RWPE2 (cell line): ENCODE data around the gene PSMB5.
A peak's percentile ranks its signal among the peaks of the same experiment; 100 is the strongest.

ENCODE experiments used
- ATAC-seq: fragments of 200-7000 bp; cut with Tn5 transposase; 3 replicates; pipeline ENCODE4 v1.9.1; 2021; ENCODE audit warnings: low read depth
- DNase-seq: peaks from one replicate; pipeline ENCODE4 v3.0.0-alpha.2; 2020; ENCODE audit warnings: low spot score
- H3K27ac ChIP-seq: fragments of 450-650 bp; 2 replicates; pipeline ENCODE4 v1.5.1; 2017; ENCODE audit warnings: mild to moderate bottlenecking; ENCODE audit not compliant: poor library complexity, severe bottlenecking
- H3K27me3 ChIP-seq: fragments of 250-450 bp; sonication (Bioruptor Pico); 2 replicates; pipeline ENCODE4 v1.5.1; 2021; ENCODE audit warnings: mild to moderate bottlenecking, moderate library complexity; ENCODE audit not compliant: insufficient read depth, poor library complexity, severe bottlenecking
- H3K36me3 ChIP-seq: fragments of 250-450 bp; sonication (Bioruptor Pico); 2 replicates; pipeline ENCODE4 v1.5.1; 2020; ENCODE audit warnings: low read depth, mild to moderate bottlenecking, moderate library complexity
- H3K4me1 ChIP-seq: fragments of 250-450 bp; sonication (Bioruptor Pico); 2 replicates; pipeline ENCODE4 v1.5.1; 2021; ENCODE audit warnings: mild to moderate bottlenecking, moderate library complexity; ENCODE audit not compliant: insufficient read depth, poor library complexity, severe bottlenecking
- H3K4me3 ChIP-seq: fragments of 250-450 bp; sonication (Bioruptor Pico); 2 replicates; pipeline ENCODE4 v1.5.1; 2021; ENCODE audit warnings: mild to moderate bottlenecking, moderate library complexity; ENCODE audit not compliant: severe bottlenecking
- H3K9me3 ChIP-seq: fragments of 250-450 bp; sonication (Bioruptor Pico); 2 replicates; pipeline ENCODE4 v1.5.1; 2021; ENCODE audit warnings: mild to moderate bottlenecking, moderate library complexity; ENCODE audit not compliant: severe bottlenecking
- TF ChIP-seq, protein P1 (sequence below): fragments of 450-650 bp; IDR thresholded peaks from one replicate; pipeline ENCODE4 v1.5.1; 2017; ENCODE audit warnings: mild to moderate bottlenecking, moderate library complexity; ENCODE audit not compliant: poor library complexity, severe bottlenecking

Gene PSMB5

GRCh38 chr14:22984959-22985658 lies 49.6 kb downstream of the PSMB5 start:
- ATAC-seq (no peak), DNase-seq (no peak)
- Histone ChIP-seq H3K9me3 (no peaks in the 10 kb centered on the region), H3K4me3 (no peak overlapping the region), H3K27me3 (no peaks in the 10 kb centered on the region), H3K4me1 (peaks cover 4% of the 10 kb centered on the region), H3K27ac (no peak overlapping the region), H3K36me3 (peaks cover 33% of the 10 kb centered on the region)
- TF ChIP-seq, protein P1, sequence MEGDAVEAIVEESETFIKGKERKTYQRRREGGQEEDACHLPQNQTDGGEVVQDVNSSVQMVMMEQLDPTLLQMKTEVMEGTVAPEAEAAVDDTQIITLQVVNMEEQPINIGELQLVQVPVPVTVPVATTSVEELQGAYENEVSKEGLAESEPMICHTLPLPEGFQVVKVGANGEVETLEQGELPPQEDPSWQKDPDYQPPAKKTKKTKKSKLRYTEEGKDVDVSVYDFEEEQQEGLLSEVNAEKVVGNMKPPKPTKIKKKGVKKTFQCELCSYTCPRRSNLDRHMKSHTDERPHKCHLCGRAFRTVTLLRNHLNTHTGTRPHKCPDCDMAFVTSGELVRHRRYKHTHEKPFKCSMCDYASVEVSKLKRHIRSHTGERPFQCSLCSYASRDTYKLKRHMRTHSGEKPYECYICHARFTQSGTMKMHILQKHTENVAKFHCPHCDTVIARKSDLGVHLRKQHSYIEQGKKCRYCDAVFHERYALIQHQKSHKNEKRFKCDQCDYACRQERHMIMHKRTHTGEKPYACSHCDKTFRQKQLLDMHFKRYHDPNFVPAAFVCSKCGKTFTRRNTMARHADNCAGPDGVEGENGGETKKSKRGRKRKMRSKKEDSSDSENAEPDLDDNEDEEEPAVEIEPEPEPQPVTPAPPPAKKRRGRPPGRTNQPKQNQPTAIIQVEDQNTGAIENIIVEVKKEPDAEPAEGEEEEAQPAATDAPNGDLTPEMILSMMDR = no peak

DNA sequence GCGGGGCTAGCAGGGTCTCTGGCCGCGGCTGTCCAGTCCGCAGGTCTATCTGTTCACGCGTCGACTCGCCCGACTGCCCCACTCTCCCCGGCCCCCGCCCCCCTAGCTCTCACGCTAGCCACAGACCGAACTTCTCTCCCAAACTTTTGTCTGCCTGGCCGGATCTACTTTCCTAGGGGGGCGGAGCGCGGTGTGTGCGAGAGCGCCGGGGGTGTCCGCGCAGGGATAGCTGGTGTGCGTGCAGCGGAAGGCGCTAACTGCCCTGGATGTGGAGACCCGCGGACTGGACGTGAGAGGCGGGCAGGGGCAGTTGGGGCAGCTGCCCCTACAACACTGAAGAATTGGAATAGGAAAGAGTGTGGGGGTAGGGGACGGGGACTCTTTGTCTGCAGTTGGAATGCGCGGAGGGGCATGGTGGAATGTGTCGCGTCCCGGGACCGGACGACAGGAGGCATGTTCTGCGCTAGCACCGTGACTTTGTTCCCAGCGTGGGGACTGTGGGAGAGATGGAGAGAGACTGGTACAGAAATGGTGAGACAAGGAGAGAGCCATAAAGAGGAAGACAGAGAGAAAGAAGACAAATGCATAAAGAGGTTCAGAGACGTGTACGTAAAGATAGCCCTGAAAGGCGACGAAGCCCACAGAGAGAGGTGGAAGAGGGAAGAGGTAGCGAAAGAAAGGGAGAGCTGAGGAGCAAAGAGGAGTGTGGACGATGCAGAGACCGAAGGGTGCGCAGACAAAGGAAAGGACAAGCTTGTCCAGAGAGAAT lies 52.0 kb downstream of the PSMB5 start, which contains the start of gene AJUBA:
AJUBA (minus strand) TSS at position 75 of the 769 bp plus-strand sequence. CDS start 285 bp downstream, outside the sequence.
- no peaks in the 10 kb centered on the region for H3K27me3 ChIP-seq
- DNase-seq (peak; percentile 98), ATAC-seq (peak; percentile 15)
- H3K27ac ChIP-seq = peak within 1 kb of the TSS; percentile 100
- H3K36me3 ChIP-seq = peaks cover 45% of the 10 kb centered on the region
- peaks cover 16% of the 10 kb centered on the region for H3K4me1 ChIP-seq
- peak within 1 kb of the TSS; percentile 91 for H3K4me3 ChIP-seq
- H3K9me3 ChIP-seq = no peaks in the 10 kb centered on the region
- TF ChIP-seq, protein P1 = no peak

DNA sequence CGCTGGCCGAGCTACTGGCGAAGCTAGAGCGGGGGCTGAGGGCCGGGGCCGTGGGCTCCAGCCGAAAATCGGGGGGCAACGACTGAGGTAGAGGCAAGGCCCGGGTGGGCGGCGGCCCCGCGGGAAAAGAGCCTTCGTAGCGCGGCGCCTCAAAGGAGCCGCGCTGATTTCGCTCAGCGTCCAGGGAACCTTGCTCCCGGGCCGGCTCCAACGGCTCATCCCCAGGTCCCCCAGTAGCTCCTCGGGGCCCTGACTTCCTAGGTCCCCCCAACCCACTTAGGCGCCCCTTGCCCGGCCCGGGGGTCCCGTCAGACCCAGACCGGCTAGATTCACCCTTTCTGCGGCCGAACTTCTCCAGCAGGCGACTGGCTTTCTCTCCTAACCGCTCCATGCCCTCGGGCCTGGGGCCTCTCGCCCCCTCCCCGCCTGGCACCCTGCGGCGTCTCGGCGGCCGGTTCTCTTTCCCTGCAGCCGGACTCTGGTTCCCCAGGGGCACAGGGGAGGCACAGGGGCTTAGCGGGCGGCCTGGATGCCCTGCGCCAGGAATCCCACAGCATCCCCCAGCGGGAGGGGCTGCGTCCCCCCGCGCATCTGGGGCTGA lies 52.7 kb downstream of the PSMB5 start:
- Histone ChIP-seq H3K4me3 (peak overlapping the region; percentile 91), H3K4me1 (peaks cover 22% of the 10 kb centered on the region), H3K27ac (peak overlapping the region; percentile 100), H3K27me3 (no peaks in the 10 kb centered on the region), H3K36me3 (peaks cover 46% of the 10 kb centered on the region), H3K9me3 (no peaks in the 10 kb centered on the region)
- DNase-seq = peak; percentile 75
- no peak for ATAC-seq
- TF ChIP-seq, protein P1 = no peak

- H3K9me3 ChIP-seq = no peaks in the 10 kb centered on the region
- H3K27me3 ChIP-seq = no peaks in the 10 kb centered on the region
- peak overlapping the region; percentile 91 for H3K4me3 ChIP-seq
- H3K27ac ChIP-seq = peak overlapping the region; percentile 100
- ATAC-seq (no peak), DNase-seq (peak; percentile 75)
- H3K36me3 ChIP-seq = peaks cover 50% of the 10 kb centered on the region
- TF ChIP-seq, protein P1 = no peak
- H3K4me1 ChIP-seq = peaks cover 28% of the 10 kb centered on the region
Observed at GRCh38 chr14:22981090-22981875, 53.4 kb downstream of the PSMB5 start.
